Renal cortex interstitium (tissue), 11 donors: ENCODE measurements around the gene DSTN. TPM values are rescaled to one million over a fixed set of nuclear protein-coding genes. Genes with fewer than 3 reads are reported as not detected.
A peak's percentile ranks its signal among the peaks of the same experiment; 100 is the strongest.

ENCODE experiments used
- DNase-seq, 11 donors: peaks; one replicate each; pipeline ENCODE4 v3.0.0-alpha.2; 2013; ENCODE audit warnings: low read depth in 9 of 11, low spot score in 4 of 11; ENCODE audit errors: extremely low read depth in 1 of 11
- polyA plus RNA-seq, 3 donors: library from polyadenylated mRNA; unstranded; fragments of 120-200 nt; gene quantifications; one replicate each; pipeline ENCODE4 v1.2.1, GENCODE V29; 2013; ENCODE audit not compliant: insufficient read length in 3 of 3

Gene DSTN
- polyA plus RNA-seq, 3 donors = 349 to 388 (median 373) TPM

DNA sequence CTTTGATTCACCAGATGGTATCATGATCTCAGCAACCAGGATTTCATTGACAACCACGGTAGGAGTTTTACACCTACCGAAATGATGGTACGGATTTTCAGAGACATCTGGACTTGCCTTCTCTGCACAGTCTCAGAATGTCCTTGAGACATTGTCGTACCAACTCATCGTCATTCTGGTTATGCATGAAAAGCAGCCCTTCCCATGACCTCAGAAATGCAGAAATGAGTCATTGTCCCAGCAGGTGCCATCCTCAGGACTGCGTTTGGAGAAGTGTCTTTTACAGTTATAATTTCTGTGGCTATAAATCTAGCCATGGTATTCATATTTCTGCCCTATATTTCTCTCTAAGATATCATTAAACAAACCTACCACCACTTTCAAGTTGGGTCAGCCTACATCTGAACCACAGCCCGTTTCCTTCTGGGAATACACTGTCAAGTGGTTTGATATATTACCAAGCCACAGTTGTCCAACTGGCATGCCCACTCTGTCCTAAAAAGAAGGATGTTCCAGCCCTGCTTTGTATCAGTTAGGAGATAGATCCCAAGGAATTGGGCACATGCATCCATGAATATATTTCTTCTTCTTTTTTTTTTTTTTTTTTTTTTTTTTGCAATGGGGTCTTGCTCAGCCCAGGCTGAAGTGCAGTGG lies 31.2 kb upstream of the DSTN start:
- no peak for DNase-seq

DNA sequence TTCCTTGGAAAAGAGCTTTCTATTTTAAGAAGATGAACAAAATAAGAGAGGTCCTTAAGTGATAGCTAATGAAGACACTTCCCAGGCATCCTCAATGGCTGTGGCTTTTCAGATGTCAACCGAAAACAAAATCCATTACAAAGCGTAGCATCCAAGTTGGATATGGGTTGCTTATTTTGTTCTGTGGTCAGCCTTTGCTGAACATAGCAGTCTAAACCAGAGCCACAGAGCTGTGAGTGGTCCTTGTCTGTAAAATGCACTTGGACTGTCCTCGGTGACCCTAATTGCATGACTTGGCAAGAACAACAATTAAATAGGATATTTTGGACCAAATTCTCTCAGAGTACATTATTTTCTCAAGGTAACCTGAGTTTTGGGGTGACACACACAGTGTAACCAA lies 28.3 kb upstream of the DSTN start:
- DNase-seq = no peak

DNA sequence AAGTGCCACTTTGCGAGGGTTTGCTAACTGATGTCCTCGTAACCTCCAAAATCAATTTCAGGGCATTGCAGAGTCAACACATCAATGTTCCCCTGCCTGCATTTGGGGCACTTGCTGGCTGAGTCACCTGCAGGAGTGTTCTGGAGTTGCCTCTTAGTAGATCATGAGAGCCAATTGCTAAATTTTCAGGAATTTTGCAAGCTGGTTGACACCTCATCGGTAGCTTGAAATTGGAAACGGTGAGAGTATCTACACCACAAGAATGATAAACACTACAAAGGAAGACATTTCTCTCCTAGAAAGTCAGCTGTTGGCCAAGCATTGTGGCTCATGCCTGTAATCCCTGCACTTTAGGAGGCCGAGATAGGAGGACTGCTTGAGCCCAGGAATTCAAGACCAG lies 27.9 kb upstream of the DSTN start:
- DNase-seq = no peak

DNA sequence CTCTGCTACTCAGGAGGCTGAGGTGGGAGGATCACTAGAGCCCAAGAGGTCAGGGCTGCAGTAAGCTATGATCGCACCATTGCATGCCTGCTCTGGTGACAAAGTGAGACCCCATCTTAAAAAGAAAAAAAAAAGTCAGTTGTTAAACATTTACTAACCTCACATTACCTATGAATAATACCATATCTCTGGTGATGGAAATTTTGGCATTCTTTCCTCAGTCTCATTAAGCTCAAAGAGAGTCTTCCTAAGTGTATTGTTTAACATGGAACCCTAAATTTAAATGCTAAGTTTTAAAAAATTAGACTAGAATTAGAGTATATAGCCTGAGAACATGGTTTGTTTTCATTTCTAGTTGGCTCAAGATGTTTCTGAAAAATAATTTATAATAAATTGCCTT lies 27.4 kb upstream of the DSTN start:
- no peak for DNase-seq

DNA sequence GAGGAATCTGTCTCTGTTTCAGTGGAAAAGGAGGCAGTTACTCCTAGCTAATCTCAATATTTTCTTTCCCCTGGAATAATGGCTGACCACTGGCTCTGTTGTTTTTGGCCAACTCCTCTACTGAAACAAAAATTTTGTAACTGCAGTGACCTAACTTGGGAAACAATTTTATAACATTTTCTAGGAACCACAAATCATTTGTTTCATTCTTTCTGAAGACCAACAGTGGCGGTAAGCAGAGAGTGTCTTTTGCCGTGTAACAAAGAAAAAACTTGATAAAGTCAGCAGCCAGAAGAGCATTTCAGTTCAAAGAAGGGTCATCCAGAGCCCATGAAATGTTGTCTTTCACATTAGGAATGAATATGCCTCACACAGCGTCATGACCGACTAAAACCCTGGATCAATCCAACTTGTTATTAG lies 26.9 kb upstream of the DSTN start:
- peak in 4 of 11 donors; percentile 61 to 82 (median 76) for DNase-seq

DNA sequence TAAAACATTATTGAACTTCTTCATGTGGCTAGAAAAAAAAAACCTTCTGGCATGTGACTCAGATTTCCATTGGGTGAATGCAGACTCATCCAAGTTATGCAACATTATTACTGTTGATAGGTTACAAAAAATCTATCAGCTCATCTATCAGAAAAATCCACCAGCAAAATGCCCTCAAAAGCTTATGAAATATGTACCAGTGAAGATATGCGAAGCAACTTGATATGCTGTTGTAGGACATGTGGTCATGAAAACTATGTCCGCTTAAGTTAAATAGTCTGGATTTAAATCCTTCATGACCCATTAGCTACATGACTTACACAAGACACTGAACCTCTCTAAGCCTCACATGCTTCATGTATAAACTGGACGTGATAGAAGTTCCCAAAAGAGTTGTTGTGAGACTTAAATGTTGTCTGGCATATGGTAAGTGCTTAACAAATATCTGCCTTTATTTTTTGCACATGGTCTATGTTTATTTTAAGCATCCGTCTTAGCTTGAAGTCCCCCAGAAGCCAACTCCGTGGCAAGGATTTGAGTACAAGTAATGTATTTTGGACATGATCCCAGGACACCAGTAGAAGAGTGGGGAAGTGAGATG lies 26.2 kb upstream of the DSTN start:
- DNase-seq = no peak

DNA sequence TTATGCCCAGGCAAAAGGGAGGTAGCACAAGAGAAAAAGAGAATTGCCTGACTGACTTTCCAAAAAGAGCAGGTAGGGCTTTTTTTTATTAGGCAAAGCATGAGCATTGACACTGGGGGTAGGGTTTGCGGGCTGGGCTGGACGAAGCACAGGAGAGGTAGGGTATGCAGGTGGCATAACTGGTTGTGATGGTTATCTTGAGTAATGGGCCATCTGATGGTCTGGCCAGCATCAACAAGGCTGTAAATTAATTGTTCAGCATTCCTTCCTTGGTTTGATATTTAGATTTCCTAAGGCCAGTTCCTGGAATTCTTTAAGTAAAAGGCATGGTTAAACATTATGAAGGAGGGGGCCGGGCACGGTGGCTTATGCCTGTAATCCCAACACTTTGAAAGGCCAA lies 24.7 kb upstream of the DSTN start:
- DNase-seq = no peak

DNA sequence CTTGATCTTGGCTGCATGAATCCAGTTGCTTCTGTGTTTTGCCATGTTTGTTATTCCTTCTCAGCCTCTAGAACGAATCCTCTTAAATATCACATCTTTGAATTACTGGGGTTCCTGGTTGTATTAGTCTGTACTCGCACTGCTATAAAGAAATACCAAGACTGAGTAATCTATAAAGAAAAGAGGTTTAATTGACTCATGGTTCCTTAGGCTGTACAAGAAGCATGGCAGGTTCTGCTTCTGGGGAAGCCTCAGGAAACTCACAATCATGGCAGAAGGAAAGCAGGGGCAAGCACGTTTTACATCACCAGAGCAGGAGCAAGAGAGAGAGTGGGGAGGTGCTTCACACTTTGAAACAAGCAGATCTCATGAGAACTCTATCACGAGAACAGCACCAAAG lies 20.7 kb upstream of the DSTN start:
- DNase-seq = no peak

DNA sequence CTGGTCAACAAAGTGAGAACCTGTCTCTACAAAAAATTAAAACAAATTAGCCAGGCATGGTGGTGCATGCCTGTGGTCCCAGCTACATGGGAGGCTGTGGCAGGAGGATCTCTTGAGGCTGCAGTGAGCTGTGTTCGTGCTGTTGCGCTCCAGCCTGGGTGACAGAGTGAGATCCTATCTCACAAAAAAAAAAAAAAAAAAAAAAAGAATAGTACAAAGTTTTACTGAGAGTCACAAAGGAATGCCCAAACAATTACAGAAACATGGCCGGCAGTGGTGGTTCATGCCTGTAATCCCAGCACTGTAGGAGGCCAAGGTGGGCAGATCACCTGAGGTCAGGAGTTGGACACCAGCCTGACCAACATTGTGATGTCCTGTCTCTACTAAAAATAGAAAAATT lies 14.8 kb upstream of the DSTN start:
- no peak for DNase-seq

DNA sequence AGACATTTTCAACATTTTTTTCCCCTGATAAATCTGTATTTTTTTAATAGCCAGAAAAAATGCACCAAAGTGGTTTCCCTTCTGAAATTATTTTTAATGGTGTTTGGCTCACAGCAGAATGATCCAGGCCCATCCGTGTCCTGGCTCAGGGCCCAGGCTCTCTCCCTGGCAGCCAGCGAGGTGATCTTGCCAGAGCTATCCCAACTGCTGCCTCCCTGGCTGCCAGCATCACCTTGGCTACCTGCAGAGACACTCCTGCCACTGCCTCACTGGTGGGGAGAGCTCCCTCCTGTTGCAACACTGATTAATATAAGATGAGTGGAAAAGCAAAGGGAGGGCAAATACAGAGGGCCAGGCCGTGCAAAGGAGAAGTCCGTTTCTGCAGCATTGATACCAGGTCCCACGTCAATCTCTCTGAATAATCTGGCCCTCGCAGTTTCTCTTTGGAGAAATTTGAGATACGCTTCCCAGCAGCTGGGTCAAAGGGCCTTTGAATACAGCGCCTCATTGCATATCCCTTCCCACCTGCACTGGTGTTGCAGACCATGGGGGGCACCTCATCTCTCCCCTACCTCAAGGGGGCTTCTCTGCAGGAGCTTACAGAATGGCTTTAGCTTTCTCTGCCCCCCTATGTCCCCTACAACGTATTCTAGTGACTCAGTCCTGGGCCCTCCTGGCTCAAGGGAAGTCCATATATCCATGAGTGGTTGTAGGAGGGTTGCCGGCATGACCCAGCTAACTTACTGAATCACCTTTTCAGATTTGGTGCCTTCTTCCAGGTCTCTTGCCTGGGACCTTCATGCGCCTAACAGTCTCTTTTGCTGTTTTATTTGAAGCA lies 12.8 kb upstream of the DSTN start:
- DNase-seq = no peak

DNA sequence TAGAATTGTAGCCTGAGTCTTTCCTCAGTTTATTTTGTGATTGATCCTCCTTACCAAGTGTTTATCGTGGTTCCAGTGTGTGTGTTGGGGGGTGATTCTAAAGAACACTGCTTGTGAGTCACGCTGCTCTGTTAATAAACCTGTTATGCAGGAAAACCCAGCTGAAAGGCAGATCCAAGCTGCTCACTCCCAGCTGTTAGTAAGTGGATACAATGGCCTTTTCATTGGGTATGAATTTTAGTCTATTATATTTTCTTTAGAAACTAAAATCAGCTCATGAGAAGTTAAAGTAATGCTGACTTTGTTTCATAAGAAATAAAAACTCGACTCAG lies 12.2 kb upstream of the DSTN start:
- DNase-seq = no peak

DNA sequence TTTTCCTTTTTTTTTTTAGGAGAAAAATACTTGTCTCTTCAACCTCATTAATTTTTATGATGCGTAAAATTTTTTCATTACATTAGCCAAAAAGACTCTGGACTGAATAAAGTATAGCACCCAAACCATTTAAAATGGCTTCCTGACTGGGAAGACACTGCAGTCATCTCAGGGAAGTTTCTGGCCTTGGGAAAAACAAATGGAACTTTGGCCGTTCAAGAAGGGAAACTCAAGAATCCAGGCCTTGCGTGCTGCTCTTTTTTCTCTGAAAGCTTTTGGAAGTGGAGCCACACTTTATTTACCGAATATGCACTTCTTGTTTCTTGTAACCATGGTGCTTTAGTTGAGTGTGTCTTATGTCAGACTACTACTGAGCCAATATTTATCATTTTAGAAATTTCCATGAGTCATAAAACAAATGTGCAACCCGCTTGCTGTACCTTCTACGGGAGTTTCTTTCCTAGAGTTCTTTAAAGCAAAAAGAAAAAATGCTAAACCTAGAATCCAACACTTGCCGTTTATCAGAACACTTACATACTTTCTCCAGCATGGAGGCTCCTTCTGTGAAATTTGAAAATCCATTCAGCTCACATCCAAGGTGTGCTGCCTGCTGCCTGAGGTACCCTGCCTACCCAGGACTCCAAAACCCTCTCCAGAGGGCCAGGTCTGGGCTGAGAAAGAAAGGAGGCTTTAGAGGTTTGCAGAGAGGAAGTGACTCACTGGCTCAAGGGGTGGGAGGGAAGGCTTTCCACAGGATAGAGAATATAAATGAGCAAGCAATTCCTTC lies 11.5 kb upstream of the DSTN start:
- no peak for DNase-seq

DNA sequence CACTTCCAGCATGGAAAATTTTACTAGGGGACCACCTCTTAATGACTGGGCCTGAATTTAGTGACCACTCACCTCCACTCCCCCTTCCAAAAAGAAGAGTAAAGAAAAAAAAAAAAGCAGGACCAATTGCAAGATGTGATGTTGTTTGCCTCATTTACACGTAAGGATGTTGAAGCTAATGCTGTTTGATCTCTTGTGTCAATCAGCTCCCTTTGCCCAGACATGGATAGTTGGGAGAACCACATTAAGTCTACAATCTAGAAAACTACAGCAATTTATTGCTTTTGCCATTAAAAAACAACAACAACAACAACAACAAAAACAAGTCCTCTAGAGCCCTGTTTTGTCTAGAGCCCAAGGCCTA lies 11.0 kb upstream of the DSTN start:
- DNase-seq = no peak

DNA sequence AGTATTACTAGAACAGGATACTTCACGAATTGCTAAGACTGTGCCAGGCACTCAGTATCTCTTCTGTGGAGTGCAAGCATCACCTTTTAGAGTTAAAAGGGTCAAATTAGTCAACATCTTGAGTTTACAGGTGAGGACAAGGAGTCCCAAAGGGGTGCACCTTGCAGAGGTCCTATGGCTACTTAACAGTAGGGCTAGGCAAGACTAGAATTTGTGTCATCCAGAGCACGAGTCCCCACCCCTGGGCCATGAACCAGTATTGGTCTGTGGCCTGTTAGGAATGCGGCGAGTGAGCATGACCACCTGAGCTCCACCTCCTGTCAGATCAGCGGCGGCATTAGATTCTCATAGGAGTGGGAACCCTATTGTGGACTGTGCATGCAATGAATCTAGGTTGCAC lies 10.5 kb upstream of the DSTN start:
- DNase-seq = no peak

DNA sequence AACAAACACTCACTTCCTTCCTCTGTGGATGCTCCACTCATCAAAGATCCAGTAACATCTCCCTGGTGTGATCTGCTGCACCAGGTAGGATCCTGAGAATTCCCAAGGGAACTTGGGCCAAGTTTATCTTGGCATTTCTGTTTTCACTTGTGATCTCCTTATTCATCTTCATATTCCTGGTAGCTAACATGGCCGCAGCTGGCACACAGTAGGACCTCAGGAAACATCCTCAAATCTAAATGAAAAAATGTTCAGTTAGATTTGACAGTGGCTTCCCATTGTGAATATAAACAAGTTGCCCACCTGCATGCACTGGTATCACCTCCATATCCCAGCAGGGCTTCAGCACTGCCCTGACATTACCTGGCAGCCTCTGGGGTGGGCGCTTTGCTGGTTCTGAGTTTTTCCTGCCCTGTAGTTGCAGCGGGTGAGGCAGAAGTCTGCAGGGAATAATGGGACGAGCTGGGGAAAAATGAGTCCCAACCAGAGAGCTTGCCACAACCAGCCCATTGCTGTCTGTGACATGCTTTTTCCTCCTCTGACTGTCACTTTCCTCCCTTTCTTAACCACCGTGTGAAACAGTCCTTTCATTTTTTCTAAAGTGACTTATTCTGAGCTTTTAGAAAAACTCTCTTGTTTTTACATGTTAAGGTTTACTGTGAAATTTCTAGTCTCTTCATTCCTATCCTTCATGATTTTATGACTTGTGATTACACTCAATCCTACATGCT lies 9.4 kb upstream of the DSTN start:
- no peak for DNase-seq

DNA sequence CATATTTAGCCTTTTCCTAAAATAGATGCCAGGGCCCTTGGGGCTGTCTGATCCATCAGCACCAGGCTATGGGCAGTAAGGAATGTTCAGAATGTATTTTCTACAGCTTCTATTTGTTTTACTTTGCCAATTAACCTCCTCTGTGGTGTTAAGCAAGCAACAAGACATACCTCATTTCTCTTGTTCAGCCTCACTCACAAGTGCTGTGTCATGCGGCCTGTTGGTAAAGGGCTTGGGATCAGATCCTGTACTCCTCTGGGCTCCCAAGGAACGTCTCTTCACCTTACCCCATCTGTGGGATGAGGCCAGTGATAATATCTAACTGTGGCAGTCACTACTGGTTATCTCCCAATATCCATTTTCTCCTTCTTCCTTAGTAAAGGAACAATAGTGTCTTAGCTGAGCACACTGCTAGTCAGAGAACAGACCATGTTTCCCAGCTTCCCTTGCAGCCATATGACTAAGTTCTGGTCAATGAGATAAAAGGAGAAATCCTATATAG lies 7.0 kb upstream of the DSTN start:
- no peak for DNase-seq

DNA sequence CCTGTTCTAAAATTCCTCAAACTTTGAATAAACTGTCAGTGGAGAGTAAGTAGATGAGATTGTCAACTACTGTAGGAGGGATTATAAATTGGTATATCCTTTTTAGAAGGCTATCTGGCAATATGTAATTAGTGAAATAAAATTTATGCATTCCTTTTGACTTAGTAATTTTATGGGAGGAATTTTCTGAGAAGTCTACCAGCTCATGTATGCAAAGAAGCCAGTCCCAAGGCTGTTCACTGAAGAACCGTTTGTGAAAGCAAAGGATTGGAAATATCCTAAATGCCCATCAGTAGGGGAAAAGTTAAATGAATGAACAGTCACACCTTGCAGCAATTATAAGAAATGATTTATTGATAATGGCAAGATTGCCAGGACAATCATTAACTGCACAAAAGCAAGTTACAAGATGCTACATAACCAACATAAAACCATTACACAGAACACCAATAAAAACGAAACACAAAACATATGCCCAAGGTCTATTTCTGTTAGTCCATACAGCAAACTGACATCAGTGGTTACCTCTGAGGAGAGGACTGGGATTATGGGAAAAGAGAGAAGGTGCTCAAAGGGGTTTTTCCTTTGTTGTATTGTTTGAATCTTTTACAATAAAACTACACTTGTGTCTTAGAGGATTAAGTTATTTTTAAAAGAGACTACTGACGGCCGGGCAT lies 4.6 kb upstream of the DSTN start:
- DNase-seq = no peak

DNA sequence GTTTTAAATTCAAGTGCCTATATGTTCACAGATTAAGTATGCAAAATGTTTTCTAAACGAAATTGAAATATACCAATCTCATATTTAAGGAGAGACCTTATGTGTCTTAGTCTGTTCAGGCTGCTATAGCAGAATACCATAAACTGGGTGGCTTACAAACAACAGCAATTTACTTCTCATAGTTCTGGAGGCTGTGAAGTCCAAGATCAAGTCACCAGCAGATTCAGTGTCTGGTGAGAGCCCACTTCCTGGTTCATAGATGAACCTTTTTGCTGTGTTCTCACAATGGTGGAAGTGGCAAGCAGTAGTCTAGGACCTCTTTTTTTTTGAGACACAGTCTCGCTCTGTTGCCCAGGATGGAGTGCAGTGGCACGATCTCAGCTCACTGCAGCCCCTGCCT lies 3.5 kb upstream of the DSTN start:
- DNase-seq = no peak
